ENCODE results near the gene IFT20.

IFT20 gene

GRCh38 chr17:28334666-28335200, 539 bp downstream of the IFT20 start:
- no peak for DNase-seq

- DNase-seq = no peak
These were observed 1.1 kb downstream of the IFT20 start for GRCh38 chr17:28334171-28334570.

GRCh38 chr17:28333083-28333746, 2.1 kb downstream of the IFT20 start:
- no peak for DNase-seq

- no peak for DNase-seq
These were observed 3.3 kb downstream of the IFT20 start for GRCh38 chr17:28331891-28332420.

- no peak for DNase-seq
These were observed 4.6 kb downstream of the IFT20 start for GRCh38 chr17:28330671-28331070.

- no peak for DNase-seq
These were observed 6.9 kb downstream of the IFT20 start for GRCh38 chr17:28328325-28328724.

GRCh38 chr17:28327709-28328108, 7.6 kb downstream of the IFT20 start:
- no peak for DNase-seq

- DNase-seq = peak in 1 of 2 donors; percentile 19
These were observed 8.2 kb downstream of the IFT20 start for GRCh38 chr17:28327031-28327607.

- no peak for DNase-seq
These were observed 9.2 kb downstream of the IFT20 start for GRCh38 chr17:28326114-28326513.

GRCh38 chr17:28325211-28325610, 10.1 kb downstream of the IFT20 start:
- no peak for DNase-seq

GRCh38 chr17:28324781-28325180, 10.5 kb downstream of the IFT20 start:
- DNase-seq = no peak

- no peak for DNase-seq
These were observed 11.0 kb downstream of the IFT20 start for GRCh38 chr17:28324267-28324745.

- no peak for DNase-seq
These were observed 14.8 kb downstream of the IFT20 start for GRCh38 chr17:28320215-28321061.

- no peak for DNase-seq
These were observed 15.7 kb downstream of the IFT20 start for GRCh38 chr17:28319598-28319935.

- DNase-seq = peak; percentile 96 to 97
These were observed 16.3 kb downstream of the IFT20 start, which contains the start of gene TMEM97 for GRCh38 chr17:28318759-28319597. Gene TMEM97, plus strand, starts transcription at chr17:28319200. Its CDS starts 40 bp downstream, at chr17:28319240.

- DNase-seq = peak in 1 of 2 donors; percentile 28
These were observed 17.1 kb downstream of the IFT20 start for GRCh38 chr17:28317966-28318758.

- no peak for DNase-seq
These were observed 17.9 kb downstream of the IFT20 start for GRCh38 chr17:28317099-28317965.

- no peak for DNase-seq
These were observed 19.2 kb downstream of the IFT20 start for GRCh38 chr17:28315846-28316705.

GRCh38 chr17:28313841-28314240, 21.4 kb downstream of the IFT20 start:
- DNase-seq = no peak
